Tibial nerve (tissue), 4 donors: ENCODE measurements around the gene TAF11L11. TPM values are rescaled to one million over a fixed set of nuclear protein-coding genes. Genes with fewer than 3 reads are reported as not detected.
"Not testable (repeated sequence)": the region's sequence is repeated elsewhere in the genome, so short reads cannot be mapped to it uniquely, and the experiment has no call there.

Experiments used
- DNase-seq, 2 donors: peaks; one replicate each; pipeline ENCODE4 v3.0.0-alpha.2; 2019; ENCODE audit warnings: low spot score in 2 of 2
- H3K27ac ChIP-seq, 4 donors: fragments of 200-600 bp; sonication (generic) in 3 of 4; one replicate each; pipeline ENCODE4 v1.5.1; 2017 to 2019; ENCODE audit warnings: mild to moderate bottlenecking in 1 of 4
- H3K27me3 ChIP-seq, 2 donors: fragments of 200-600 bp; sonication (generic) in 1 of 2; one replicate each; pipeline versions ENCODE4 v1.5.1 to v1.6.0; 2017 to 2019
- H3K36me3 ChIP-seq, 3 donors: fragments of 200-600 bp; sonication (generic); one replicate each; pipeline ENCODE4 v1.5.1; 2018 to 2019
- H3K4me1 ChIP-seq, 4 donors: fragments of 200-600 bp; sonication (generic) in 3 of 4; one replicate each; pipeline ENCODE4 v1.5.1; 2017 to 2019
- H3K4me3 ChIP-seq, 4 donors: fragments of 200-600 bp; sonication (generic) in 3 of 4; one replicate each; pipeline ENCODE4 v1.5.1; 2017 to 2019; ENCODE audit warnings: mild to moderate bottlenecking in 1 of 4, moderate library complexity in 1 of 4
- H3K9me3 ChIP-seq, 4 donors: fragments of 200-600 bp; sonication (generic) in 3 of 4; one replicate each; pipeline ENCODE4 v1.5.1; 2017 to 2019
- EP300 ChIP-seq, 2 donors: sonication (generic); formaldehyde crosslinking; IDR thresholded peaks; one replicate each; pipeline ENCODE4 v1.6.1; 2017; ENCODE audit warnings: antibody characterized with exemption in 2 of 2, mild to moderate bottlenecking in 1 of 2
- POLR2A ChIP-seq, 2 donors: fragments of 450-650 bp; IDR thresholded peaks; one replicate each; pipeline ENCODE4 v1.6.1; 2017; ENCODE audit warnings: antibody characterized with exemption in 2 of 2, mild to moderate bottlenecking in 2 of 2, moderate library complexity in 2 of 2
- WGBS, 2 donors: methylation state at CpG; one replicate each; pipeline ENCODE4 v1.1.5; 2018; 5-methylcytosine and 5-hydroxymethylcytosine counted together
- total RNA-seq, 4 donors: library from RNA; depleted of rRNA; stranded (reverse); fragments of >200 nt; gene quantifications; one replicate each; pipeline ENCODE4 v1.1.0, GENCODE V29; 2016
- TF ChIP-seq, protein P1 (sequence below), 5 experiments: fragments of 200-600 bp in 3 of 5; fragments of 450-650 bp in 2 of 5; sonication (generic) in 3 of 5; IDR thresholded peaks; one replicate each; pipeline ENCODE4 v1.5.1; 2016 to 2019; ENCODE audit warnings: antibody characterized with exemption in 5 of 5, mild to moderate bottlenecking in 3 of 5, moderate library complexity in 2 of 5

The TAF11L11 gene
- total RNA-seq, 4 donors from 2014 or later: not detected

- Histone ChIP-seq H3K4me1 (no peaks in the 10 kb centered on the region), H3K9me3 (no peaks in the 10 kb centered on the region), H3K27ac (no peak overlapping the region), H3K27me3 (no peaks in the 10 kb centered on the region), H3K4me3 (no peak overlapping the region), H3K36me3 (no peaks in the 10 kb centered on the region)
- WGBS, 2 donors: 78 to 86% methylated on average over 3 of the region's 3 CpGs
- TF ChIP-seq POLR2A (IDR thresholded peaks at IDR 0.05): no peak
- TF ChIP-seq EP300 (IDR thresholded peaks at IDR 0.05): no peak
- TF ChIP-seq, protein P1, sequence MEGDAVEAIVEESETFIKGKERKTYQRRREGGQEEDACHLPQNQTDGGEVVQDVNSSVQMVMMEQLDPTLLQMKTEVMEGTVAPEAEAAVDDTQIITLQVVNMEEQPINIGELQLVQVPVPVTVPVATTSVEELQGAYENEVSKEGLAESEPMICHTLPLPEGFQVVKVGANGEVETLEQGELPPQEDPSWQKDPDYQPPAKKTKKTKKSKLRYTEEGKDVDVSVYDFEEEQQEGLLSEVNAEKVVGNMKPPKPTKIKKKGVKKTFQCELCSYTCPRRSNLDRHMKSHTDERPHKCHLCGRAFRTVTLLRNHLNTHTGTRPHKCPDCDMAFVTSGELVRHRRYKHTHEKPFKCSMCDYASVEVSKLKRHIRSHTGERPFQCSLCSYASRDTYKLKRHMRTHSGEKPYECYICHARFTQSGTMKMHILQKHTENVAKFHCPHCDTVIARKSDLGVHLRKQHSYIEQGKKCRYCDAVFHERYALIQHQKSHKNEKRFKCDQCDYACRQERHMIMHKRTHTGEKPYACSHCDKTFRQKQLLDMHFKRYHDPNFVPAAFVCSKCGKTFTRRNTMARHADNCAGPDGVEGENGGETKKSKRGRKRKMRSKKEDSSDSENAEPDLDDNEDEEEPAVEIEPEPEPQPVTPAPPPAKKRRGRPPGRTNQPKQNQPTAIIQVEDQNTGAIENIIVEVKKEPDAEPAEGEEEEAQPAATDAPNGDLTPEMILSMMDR (IDR thresholded peaks at IDR 0.05): no peak
- no peak for DNase-seq
Measured at GRCh38 chr5:17619354-17619753, 15.4 kb downstream of the TAF11L11 start.

DNA sequence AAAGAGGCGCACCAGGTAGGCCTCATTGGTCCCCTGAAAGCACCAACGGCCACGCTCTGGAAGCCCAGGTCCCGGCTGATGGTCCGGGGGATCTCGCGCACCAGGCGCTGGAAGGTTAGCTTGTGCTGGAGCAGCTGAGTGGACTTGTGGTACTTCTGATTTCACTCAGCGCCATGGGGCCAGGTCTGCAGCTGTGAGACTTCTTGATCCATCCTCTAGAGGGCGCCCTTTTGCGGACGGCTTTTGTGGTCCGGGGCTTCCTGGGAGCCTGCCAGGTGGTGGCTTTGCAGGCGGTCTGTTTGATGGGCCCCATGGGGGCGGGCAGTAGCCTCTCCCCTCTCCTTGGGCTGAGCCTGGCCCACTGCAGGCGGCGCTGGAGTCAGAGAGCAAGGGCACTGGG, 16.6 kb downstream of the TAF11L11 start:
- no peak overlapping the region for H3K4me3 ChIP-seq
- WGBS, 2 donors: 85 to 88% methylated on average over 10 to 17 of the region's 17 CpGs
- H3K27me3 ChIP-seq: no peaks in the 10 kb centered on the region
- H3K27ac ChIP-seq: no peak overlapping the region
- no peaks in the 10 kb centered on the region for H3K9me3 ChIP-seq
- H3K36me3 ChIP-seq: no peaks in the 10 kb centered on the region
- TF ChIP-seq, protein P1 (IDR thresholded peaks at IDR 0.05): no peak
- TF ChIP-seq POLR2A (IDR thresholded peaks at IDR 0.05) (no peak), EP300 (IDR thresholded peaks at IDR 0.05) (no peak)
- no peak for DNase-seq
- no peaks in the 10 kb centered on the region for H3K4me1 ChIP-seq

GRCh38 chr5:17625686-17626085, 21.7 kb downstream of the TAF11L11 start:
- H3K27ac ChIP-seq: no peak overlapping the region
- H3K4me3 ChIP-seq: no peak overlapping the region
- no peaks in the 10 kb centered on the region for H3K4me1 ChIP-seq
- H3K9me3 ChIP-seq: no peaks in the 10 kb centered on the region
- no peak for TF ChIP-seq POLR2A (IDR thresholded peaks at IDR 0.05)
- TF ChIP-seq, protein P1 (IDR thresholded peaks at IDR 0.05): no peak
- no peak for TF ChIP-seq EP300 (IDR thresholded peaks at IDR 0.05)
- no peak for DNase-seq
- H3K36me3 ChIP-seq: no peaks in the 10 kb centered on the region
- 87 to 98% methylated on average over 7 to 11 of the region's 11 CpGs for WGBS, 2 donors
- H3K27me3 ChIP-seq: no peaks in the 10 kb centered on the region

DNA sequence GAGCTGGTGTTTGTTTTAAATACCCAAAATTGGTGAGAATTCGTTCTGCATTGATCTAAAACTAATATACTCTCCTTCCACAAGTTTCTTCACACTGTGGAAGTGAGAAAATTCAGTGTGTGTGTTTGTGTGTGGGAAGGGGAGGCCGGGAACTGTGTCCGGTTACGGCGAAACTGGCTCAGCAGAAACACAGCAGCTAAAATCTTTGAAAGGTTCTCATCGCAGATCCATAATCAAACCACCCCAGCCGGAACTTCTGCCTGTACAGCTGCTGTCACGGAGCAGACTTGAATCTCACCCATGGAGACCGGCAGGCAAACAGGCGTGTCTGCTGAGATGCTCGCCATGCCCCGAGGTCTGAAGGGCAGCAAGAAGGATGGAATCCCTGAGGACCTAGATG, 27.8 kb downstream of the TAF11L11 start, which contains the start of gene TAF11L13:
Gene TAF11L13, plus strand, starts transcription at position 301 of the 400 bp plus-strand sequence.
- WGBS, 2 donors: 88% methylated on average over 8 of the region's 12 CpGs
- not testable (repeated sequence) for DNase-seq, H3K27me3 ChIP-seq, H3K4me3 ChIP-seq, H3K36me3 ChIP-seq, H3K9me3 ChIP-seq, H3K27ac ChIP-seq, H3K4me1 ChIP-seq

DNA sequence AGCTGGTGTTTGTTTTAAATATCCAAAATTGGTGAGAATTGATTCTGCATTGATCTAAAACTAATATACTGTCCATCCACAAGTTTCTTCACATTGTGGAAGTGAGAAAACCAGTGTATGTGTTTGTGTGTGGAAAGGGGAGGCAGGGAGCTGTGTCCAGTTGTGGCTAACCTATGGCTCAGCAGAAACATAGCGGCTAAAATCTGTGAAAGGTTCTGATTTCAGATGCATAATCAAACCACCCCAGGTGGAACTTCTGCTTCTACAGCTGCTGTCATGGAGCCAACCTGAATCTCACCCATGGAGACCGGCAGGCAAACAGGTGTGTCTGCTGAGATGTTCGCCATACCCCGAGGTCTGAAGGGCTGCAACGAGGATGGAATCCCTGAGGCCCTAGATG, 30.2 kb downstream of the TAF11L11 start, which contains the start of gene TAF11L14:
Gene TAF11L14, plus strand, starts transcription at position 301 of the 400 bp plus-strand sequence.
- no peak within 1 kb of the TSS for H3K27ac ChIP-seq
- DNase-seq: no peak
- 93 to 97% methylated on average over 5 of the region's 5 CpGs for WGBS, 2 donors
- H3K27me3 ChIP-seq: no peaks in the 10 kb centered on the region
- H3K4me3 ChIP-seq: no peak within 1 kb of the TSS
- no peaks in the 10 kb centered on the region for H3K4me1 ChIP-seq
- TF ChIP-seq POLR2A (IDR thresholded peaks at IDR 0.05): no peak
- TF ChIP-seq, protein P1 (IDR thresholded peaks at IDR 0.05): no peak
- TF ChIP-seq EP300 (IDR thresholded peaks at IDR 0.05): no peak
- H3K36me3 ChIP-seq: no peaks in the 10 kb centered on the region
- H3K9me3 ChIP-seq: no peaks in the 10 kb centered on the region

DNA sequence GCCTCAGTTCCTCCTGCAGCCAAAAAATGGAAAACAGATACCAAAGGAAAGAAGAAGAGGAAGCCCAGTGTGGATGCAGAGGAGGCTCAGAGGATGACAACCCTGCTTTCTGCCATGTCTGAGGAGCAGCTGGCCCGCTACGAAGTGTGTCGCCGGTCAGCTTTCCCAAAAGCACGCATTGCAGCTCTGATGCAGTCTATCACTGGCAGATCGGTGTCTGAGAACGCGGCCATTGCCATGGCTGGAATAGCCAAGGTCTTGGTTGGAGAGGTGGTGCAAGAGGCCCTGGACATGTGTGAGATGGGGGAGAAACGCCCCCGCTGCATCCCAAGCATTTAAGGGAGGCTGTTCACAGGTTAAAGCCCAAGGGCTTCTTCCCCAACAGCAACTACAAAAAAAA, 45.2 kb downstream of the TAF11L11 start:
- not testable (repeated sequence) for H3K9me3 ChIP-seq, H3K27ac ChIP-seq, DNase-seq, H3K27me3 ChIP-seq, H3K36me3 ChIP-seq, H3K4me1 ChIP-seq, H3K4me3 ChIP-seq
- 87 to 92% methylated on average over 10 of the region's 10 CpGs for WGBS, 2 donors

- DNase-seq, H3K27ac ChIP-seq, H3K4me1 ChIP-seq, H3K4me3 ChIP-seq, H3K27me3 ChIP-seq, H3K9me3 ChIP-seq, H3K36me3 ChIP-seq: not testable (repeated sequence)
- 95 to 97% methylated on average over 22 to 23 of the region's 32 CpGs for WGBS, 2 donors
Measured at GRCh38 chr5:17655201-17655759, 51.3 kb downstream of the TAF11L11 start.
